GM20000 (cell line): ENCODE data around the gene SYTL3.
"Not testable (repeated sequence)": the region's sequence is repeated elsewhere in the genome, so short reads cannot be mapped to it uniquely, and the experiment has no call there.

Experiments used
- DNase-seq: peaks from one replicate; pipeline ENCODE4 v3.0.0; 2012; ENCODE audit warnings: low spot score
- CTCF ChIP-seq: IDR thresholded peaks from 2 replicates; pipeline ENCODE4 v1.5.1; 2012; ENCODE audit warnings: mild to moderate bottlenecking, control low read depth; ENCODE audit errors: extremely low read depth, missing control alignments

The SYTL3 gene

GRCh38 chr6:158786645-158787304 lies 136.9 kb downstream of the SYTL3 start:
- no peak for DNase-seq
- no peak for TF ChIP-seq CTCF

- no peak for TF ChIP-seq CTCF
- no peak for DNase-seq
Observed at GRCh38 chr6:158787395-158787794, 137.5 kb downstream of the SYTL3 start.

- peak; percentile 39 for DNase-seq
- TF ChIP-seq CTCF = no peak
Observed at GRCh38 chr6:158789115-158789917, 139.5 kb downstream of the SYTL3 start.

- TF ChIP-seq CTCF = no peak
- no peak for DNase-seq
Observed at GRCh38 chr6:158791274-158791855, 141.5 kb downstream of the SYTL3 start.

- DNase-seq = not testable (repeated sequence)
Observed at GRCh38 chr6:158792505-158792904, 142.7 kb downstream of the SYTL3 start.

GRCh38 chr6:158793432-158793831 lies 143.6 kb downstream of the SYTL3 start:
- peak; percentile 44 for TF ChIP-seq CTCF
- DNase-seq = peak; percentile 57

GRCh38 chr6:158795516-158795915 lies 145.7 kb downstream of the SYTL3 start:
- DNase-seq = no peak
- no peak for TF ChIP-seq CTCF
